Stimulated activated CD4-positive, alpha-beta T cell treated with anti-CD3 and anti-CD28 coated beads, Interleukin-4, amount 100 ng/mL, for 24 hours (primary cell): ENCODE data around the gene SYT3.
"Not testable (repeated sequence)": the region's sequence is repeated elsewhere in the genome, so short reads cannot be mapped to it uniquely, and the experiment has no call there.

ENCODE experiments used
- DNase-seq: peaks from one replicate; pipeline ENCODE4 v3.0.0-alpha.2; 2020

Gene SYT3

DNA sequence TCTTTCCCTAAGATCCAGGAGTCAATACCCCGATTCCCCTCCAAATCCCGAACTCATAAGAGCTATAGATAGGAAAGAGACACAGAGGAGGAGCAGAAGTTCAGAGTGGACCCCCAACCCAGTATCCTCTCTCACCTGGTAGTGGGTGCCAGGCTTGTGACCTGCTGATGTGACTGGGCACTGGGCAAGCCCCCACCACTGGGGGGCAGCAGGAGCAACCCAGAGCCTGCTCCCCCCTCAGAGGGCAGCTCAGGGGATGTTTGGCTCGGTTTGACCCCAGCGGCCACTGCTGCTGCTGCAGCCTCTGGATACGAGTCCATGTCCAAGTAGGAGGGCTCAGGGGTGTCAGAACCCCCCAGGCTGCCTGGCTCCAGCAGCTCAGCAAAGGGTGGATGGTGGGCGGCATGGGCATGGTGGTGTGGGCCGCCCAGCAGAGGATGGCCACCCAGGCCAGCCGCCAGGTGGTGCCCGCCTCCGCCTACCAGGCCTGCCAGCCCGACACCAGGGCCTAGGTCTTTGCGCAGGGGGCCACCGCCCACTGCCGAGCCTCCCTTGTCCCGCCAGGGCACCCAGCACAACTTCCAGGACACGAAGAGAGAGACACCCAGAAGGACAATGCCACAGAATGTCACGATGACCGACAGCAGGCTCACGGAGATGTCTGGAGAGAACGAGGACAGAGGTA lies 7.4 kb downstream of the SYT3 start:
- no peak for DNase-seq

DNA sequence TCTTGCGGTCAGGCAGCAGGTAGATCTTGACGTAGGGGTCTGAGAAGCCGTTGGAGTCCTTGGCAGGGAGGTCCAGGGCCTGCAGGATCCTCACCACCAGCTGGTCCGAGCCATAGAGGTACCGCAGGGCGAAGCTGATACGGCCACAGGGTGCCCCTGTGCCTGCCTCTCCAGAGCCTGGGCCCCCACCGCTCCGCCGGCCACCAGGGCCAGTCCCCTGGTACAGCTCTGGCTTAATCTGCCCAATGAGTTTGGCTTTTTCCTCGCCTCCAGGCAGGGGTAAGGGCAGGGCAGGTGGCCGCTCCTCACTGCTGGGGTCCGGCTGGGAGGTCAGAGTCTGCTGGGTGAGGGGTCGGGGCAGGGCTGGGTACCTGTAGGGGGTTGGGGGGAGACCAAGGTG lies 9.9 kb downstream of the SYT3 start:
- DNase-seq, result no peak

DNA sequence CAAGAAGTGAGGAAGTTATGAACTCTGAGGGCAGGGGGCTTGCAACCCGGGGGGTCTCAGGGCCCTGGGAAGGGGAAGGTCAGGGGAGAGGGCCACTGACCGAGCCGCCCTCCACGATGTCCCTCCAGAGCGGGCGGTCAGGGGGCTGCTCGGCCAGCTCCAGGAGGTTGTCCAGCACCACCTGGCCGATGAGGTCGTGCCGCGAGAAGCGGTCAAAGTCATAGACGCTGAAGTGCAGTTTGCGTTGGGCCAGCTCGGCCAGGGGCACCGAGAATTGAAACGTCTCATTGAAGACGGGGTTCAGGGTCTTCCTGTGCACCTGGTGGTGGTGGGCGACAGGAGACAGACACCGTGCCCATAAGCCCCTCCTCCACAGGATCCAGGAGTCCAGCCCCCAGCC lies 10.5 kb downstream of the SYT3 start:
- DNase-seq, result no peak

DNA sequence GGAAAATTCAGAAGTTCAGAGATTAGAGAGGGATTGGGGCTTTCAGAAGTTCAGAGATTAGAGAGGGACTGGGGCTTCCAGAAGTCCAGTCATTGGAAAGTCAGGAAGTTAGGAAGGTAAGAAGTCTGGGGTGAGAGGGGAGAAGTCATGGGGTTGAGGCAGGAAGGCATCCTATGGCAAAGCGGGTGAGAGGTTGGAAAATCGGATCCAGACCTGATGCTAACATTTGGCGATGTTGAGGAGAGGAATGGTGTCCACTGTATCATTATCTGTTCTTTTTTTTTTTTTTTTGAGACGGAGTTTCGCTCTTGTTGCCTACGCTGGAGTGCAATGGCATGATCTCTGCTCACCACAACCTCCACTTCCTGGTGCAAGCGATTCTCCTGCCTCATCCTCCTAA lies 11.1 kb downstream of the SYT3 start:
- DNase-seq, result no peak

DNA sequence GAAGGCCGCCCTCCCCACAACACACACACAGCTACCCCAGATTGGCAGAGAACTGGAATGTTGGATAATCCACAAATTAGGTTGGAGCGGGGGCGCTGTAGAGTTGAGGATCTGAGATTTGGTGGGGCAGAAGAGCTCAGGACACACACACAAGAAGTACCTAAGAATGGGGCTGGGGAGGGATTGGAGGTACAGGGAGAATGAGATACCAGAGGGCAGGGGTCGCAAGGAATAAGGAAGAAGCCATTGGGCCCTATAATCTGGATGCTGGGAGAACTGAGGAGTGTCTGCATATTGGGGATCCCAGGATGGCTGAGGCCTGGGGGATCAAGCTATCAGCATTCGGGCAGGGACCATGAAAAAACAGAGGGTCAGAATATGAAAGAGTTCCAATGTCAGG lies 11.5 kb downstream of the SYT3 start:
- DNase-seq, result no peak

DNA sequence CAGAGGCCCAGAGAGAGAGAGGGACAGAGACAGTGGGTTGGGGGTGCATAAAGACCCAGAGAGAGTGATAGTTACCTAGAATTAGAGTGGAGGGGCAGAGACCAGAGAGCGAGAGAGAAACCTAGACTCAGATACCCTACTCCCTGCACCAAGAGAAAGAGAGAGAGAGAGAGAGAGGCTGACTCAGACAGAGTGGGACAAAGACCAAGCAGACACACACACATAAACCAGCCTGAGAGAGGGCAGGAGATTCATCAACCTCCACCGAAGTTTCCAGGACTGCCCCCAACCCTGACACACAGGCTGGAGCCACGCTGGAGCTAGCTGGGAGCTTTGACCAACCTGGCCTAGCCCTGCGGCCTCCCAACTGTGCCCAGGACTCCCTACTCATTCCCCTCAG lies 12.9 kb downstream of the SYT3 start:
- DNase-seq, result no peak

DNA sequence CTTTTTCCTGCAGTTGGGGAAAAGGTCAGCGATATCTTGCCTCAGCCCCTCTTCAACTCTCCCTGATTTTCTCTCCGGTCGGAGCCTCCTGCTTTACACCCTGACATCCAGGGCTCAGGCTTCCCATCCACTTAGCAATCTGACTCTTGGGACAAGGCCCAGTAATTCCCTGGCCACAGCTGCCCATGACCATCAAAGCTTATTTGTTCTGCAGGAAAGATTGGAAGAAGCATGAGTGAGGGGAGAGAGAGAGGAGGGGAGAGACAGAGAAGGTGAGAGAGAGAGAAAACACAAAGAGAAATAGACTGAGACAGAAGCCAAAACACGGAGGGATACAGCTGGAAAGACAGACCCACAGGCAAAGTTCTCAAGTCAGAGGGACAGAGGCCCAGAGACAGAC lies 13.7 kb downstream of the SYT3 start:
- DNase-seq, result no peak

DNA sequence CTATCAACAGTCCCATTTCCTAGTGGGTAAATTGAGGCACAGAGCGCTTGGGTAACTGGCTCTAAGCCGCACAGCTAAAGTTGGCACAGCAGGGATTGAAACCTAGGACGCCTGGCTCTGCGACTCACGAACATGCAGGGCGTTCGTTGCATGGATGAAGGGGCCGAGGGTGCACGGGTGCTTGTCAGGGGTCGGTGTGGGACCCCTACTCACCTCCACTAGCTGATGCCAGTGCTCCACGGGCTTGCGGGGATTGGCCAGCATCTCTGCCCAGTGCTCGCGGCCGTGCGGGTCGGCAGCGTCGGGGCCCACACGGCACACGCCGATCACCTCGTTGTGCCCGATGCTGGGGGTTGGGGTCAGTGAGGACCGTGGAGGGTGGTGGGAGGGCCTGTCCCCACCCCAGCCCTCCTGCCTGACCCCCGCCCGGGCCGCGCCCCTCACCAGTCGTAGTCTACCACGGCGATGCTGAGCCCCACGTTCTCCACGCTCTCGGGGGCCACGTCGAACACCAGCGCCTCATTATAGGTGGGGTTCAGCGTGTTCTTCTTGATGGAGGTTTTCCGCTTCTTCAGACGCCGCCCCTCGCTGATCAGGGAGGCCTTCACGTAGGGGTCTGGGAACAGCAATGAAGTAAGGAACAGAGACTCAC lies 14.6 kb downstream of the SYT3 start:
- DNase-seq, result no peak

DNA sequence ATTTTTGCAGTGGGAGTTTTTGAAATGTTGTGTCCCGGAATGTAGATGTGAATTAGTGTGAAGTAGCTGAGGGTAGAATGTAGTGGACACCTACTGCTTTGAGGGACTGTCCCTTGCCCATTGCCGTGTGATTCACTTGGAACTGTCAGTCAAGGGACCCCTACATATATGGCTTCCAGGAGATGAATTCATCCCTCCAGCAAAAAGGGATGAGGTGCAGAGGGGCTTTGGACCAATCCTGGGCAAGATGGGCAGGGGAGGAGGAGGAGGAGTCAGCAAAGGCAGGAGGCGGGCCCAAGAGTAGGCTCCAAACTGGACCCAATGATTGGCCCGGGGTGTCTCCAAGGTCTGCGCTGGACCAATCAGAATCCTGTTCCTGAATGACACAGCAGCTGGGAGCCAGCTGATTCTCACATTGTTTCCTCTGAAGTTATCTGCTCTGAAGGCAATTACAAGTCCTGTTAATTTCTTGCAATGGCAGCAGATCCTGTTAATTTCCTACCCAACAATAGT lies 19.2 kb downstream of the SYT3 start:
- DNase-seq, result not testable (repeated sequence)

DNA sequence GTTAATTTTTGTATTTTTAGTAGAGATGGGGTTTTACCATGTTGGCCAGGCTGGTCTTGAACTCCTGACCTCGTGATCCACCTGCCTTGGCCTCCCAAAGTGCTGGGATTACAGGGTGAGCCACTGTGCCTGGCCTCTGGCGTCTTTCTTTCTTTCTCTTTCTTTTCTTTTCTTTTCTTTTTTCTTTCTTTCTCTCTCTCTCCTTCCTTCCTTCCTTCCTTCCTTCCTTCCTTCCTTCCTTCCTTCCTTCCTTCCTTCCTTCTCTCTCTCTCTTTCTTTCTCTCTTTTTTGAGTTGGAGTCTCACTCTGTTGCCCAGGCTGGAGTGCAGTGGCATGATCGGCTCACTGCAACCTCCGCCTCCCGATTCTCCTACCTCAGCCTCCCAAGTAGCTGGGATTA lies 20.5 kb downstream of the SYT3 start:
- DNase-seq, result not testable (repeated sequence)

DNA sequence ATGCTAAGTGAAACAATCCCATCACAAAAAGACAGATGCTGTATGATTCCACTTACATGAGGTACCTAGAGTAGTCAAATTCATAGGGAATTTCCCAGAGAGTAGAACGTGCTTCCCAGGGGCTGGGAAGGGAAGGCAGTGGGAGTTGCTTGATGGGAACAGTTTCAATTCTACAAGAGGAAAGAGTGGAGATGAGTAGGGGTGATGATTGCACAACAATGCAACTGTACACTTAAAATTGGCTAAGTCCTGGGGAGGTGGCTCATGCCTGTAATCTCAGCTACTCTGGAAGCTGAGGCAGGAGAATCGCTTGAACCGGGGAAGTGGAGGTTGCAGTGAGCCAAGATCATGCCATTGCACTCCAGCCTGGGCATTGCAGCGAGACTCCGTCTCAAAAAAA lies 21.3 kb downstream of the SYT3 start:
- DNase-seq, result not testable (repeated sequence)

DNA sequence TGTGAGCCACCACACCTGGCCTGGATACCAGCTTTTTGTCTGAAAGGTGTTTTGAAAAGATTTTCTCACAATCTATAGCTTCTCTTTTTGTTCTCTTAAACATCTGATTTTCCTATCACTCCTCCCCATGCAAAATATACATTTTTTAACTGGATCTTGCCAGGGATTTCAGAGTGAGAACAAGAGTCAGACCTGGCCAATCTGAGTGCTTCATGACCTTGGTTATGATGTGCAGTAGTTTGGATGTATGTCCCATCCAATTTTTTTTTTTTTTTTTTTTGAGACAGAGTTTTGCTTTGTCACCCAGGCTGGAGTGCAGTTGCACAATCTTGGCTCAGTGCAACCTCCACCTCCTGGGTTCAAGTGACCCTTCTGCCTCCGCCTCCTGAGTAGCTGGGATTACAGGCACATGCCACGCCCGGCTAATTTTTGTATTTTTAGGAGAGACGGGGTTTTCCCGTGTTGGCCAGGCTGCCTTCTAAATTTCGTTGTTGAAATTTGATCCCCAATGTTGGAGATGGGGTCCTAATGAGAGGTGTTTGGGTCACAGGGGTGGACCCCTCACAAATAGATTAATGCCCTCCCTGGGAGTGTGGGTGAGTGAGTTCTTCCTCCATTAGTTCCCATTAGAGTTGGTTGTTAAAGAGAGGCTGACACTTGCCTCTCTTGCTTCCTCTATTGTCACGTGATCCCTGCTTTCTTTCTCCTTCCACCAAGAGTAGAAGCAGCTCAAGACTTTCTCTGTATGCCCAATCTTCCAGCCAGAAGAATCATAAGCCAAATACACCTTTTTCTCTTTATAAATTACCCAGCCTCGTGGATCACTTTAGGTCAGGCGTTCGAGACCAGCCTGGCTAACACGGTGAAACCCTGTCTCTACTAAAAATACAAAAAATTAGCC lies 26.9 kb downstream of the SYT3 start:
- not testable (repeated sequence) for DNase-seq

DNA sequence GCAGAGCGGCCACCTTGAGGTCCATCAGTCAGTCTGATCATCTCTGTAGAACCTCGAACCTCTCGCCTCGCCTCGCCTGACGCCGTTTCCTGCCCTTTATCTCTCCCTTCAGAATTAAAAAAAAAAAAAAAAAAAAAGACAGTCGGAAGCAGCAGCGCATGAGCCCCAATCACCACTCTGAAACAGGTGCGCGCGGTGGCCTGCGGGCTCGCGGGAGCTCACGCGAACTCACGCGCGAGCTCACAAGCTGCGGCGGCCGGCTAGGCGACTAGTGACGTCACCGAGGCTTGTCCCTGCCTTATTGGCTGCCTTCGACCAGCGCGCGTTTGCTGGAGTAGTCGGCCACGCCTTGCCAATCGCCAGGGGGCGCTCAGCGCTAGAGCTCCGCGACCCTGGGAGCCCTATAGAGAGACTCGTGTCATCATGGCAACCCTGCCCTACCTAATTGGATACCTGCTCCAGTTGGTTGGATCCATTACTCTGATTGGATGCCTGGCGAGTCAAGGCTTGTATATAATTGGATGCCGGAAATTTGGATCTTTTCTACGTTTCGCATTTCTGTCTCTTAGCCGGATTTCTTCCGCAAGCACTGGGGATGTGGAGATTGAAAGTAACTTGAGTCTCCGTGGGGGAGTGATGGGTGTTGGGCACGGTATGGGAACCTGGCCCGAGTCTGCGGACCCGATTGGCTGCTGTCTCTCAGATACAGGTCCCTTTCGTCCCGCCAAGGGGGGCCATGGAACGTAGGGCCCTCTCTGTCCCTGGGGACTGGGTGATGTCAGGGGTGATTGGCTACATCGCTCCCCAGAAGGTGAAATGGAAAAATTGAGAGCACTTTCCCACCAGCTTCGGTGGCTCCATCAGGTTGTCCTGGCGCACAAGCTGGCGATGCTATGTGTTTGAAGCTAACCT lies 31.6 kb downstream of the SYT3 start:
- DNase-seq, result peak; percentile 77

DNA sequence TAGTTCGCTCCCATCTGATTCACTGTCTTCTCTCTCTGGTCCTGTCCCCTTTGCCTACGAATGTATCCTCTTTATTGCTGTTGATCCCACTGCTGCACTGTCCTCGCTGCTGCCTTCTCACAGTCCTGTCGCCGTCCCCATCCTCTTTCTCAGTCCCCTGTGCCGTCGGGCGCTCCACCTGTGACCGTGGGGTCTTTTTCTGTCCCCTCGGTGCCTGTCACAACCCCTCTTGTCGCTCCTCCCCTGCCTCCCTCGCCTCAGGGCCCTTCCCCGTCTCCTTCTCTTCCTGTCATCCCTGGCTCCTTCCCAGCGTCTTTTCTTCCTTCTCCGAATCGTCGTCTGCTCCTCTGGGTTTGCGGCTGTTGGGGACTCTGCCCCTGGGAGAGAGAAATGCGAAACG lies 32.3 kb downstream of the SYT3 start:
- no peak for DNase-seq

DNA sequence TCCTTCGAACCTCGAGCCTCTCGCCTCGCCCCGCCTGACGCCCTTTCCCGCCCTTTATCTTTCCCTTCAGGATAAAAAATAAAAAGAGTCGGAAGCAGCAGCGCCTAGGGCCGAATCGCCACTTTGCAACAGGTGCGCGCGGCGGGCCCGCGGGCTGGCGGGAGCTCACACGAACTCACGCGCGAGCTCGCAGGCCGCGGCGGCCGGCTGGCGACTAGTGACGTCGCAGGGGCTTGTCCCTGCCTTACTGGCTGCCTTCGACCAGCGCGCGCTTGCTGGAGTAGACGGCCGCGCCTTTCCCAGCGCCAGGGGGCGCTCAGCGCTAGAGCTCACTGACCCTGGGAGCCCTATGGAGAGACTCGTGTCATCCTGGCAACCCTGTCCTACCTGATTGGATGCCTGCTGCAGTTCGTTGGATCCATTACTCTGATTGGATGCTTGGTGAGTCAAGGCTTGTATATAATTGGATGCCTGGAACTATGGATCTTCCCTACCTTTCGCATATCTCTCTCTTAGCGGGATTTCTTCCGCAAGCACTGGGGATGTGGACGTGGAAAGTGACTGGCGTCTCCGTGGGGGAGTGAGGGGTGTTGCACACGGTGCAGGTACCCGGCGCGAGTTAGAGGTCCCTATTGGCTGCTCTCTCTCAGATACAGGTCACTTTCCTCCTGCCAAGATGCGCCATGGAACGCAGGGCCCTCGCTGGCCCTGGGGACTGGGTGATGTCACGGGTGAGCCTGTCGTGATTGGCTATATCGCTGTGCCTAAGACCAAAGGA lies 33.4 kb downstream of the SYT3 start:
- not testable (repeated sequence) for DNase-seq

DNA sequence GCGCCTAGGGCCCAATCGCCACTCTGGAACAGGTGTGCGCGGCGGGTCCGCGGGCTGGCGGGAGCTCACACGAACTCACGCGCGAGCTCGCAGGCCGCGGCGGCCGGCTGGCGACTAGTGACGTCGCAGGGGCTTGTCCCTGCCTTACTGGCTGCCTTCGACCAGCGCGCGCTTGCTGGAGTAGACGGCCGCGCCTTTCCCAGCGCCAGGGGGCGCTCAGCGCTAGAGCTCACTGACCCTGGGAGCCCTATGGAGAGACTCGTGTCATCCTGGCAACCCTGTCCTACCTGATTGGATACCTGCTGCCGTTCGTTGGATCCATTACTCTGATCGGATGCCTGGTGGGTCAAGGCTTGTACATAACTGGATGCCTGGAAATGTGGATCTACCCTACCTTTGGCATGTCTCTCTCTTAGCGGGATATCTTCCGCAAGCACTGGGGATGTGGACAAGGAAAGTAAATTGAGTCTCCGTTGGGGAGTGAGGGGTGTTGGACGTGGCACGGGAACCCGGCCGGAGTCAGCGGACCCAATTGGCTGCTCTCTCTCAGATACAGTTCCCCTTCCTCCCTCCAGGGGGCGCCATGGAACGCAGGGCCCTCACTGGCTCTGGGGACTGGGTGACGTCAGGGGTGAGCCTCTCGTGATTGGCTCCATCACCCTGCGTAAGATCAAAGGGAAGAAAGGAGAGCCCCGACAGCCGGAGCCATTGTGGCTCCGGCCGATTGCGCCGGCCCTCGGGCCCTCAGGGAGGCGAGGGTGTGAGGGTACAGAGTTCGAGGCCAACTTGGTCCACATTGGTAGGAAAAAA lies 35.2 kb downstream of the SYT3 start:
- DNase-seq, result not testable (repeated sequence)

DNA sequence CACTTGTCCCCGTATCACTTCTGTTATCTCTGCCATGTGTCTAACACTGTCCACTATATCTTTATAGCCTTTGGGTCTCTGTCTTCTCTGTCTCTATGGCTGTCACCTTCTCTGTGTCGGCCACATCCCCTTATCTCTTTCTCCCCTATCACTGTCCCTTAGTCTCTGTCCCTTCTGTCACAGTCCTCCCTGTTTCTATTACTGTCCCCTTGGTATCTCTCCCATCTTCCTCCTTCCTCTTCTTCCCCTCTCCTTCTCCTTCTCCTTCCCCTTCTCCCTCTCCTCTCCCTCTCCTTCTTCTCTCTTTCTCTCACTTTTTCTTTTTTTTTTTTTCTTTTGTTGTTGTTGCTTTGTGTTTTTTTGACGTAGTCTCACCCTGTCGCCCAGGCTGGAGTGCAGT lies 36.7 kb downstream of the SYT3 start:
- DNase-seq, result no peak

DNA sequence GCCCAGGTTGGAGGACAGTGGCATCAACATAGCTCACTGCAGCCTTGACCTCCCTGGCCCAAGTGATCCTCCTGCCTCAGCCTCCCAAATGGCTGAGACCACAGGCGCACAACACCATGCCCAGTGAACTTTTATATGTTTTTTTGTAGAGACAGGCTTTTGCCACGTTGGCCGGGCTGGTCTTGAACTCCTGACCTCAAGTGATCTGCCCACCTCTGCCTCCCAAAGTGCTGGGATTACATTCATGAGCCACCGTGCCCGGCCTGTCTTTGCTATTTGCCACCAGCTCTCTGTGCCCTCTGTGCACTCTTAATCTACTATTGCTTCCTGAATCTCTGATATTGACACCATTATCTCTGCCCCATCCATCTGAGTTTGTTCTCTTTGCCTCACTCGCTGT lies 37.2 kb downstream of the SYT3 start:
- DNase-seq, result no peak

DNA sequence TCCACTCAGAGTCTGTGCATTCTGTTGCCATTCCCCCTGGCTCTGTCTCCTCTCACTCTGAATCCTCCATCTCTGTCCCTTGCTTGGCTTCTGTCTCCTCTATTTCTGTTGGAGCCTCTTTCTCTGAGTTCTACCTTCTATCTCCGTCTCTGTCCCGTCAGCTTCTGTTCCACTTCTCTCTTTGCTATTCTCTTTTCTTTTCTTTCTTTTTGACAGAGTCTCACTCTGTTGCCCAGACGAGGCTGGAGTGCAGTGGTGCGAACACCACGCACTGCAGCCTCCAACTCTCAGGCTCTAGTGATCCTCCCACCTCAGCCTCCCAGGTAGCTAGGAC lies 37.6 kb downstream of the SYT3 start:
- DNase-seq, result no peak

DNA sequence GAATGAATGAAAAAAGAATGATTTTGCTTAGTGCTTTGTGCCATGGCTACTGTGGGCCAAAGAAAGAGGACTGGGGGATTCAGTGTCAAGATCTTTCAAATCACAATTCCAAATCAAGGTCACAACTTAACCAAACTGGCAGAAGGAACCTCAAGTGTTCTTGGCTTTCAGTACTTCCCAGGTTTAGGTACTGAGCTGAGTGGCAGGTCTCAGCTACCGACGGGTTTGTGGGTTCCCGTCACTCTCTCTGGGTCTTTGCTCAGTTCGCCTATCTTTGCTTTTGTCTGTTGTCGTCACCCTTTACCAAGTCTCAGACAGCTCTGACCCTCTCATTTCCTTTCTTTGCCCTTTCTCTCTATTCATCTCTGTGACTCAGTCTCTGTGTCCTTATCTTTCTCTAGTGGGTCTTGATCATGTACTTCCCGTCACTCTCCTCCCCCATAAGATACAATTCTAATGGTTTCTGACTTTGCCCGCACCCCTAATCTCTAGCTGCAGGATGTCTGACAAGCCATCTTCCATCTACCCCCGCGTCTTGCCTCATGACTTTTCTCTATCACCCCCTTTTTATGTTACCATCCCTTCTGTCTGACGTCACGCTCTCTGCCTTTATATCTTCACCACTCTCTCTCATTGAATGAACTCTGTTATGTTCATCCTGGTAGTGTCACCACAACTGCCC lies 38.1 kb downstream of the SYT3 start:
- no peak for DNase-seq
